ENCODE results near the gene USF3. TPM values are rescaled to one million over a fixed set of nuclear protein-coding genes. Genes with fewer than 3 reads are reported as not detected.

Gene USF3
- total and polyA plus RNA-seq, 2 of the 13 experiments (the other 11 are each of a cell fraction or from before 2014, with no cell fraction given): 6.3 to 15.2 TPM

DNA sequence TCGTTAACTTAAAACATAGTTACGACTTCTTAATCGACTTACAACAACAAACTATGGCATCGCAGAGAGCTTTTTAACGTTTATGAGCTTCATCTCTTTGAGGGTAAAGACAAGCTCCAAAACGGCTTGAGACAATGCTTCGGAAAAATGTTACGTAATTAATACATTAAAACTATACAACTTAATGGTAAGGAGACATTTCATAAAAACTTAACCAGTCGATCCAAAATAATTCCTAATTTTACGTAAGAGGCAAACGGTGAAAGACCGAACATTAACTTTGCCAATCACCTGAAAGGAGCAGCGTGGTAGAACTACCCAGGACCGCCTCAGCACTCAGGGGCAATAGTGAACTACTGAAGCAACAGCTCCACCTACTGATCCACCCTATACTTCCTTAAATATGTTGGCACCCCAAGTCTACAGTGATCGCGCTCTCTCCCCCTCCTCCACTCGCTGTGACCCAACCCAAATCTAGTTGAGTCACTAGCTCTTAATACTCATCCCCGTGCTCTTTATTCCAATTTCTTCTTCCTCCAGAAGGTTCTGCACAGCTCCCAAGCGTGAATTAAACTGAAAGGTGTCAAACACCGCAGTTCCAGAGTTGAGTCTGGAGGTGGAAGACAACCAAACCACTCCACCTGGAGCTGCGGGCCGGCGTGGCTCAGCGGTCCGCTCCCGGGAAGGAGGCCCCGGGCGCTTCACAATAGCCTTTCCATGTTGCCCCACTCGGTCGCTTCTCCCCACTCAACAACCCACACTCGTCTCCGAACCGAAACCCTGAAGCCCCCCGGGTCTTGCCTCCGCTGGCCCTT is 48.7 kb upstream of the USF3 start (continued):
- TF ChIP-seq U2AF1 (optimal IDR thresholded peaks at IDR 0.05; ENCODE audit: low read depth, low read length) (peak; percentile 7), CENPX (CRISPR knock-in tag; IDR thresholded peaks at IDR 0.05) (no peak), CAMTA2 (CRISPR knock-in tag; IDR thresholded peaks at IDR 0.05; ENCODE audit: borderline replicate concordance) (no peak), ZNF281 (CRISPR knock-in tag; IDR thresholded peaks at IDR 0.05; ENCODE audit: borderline replicate concordance) (peak; percentile 63; the same call in 1 of the 2 replicates), GATAD2A (CRISPR knock-in tag; IDR thresholded peaks at IDR 0.05) (peak; percentile 71; the same call in 1 of the 2 replicates), U2AF2 (IDR thresholded peaks at IDR 0.05; ENCODE audit: low read depth, low read length) (no peak), ELF4 (CRISPR knock-in tag; IDR thresholded peaks at IDR 0.05; ENCODE audit: borderline replicate concordance) (no peak), ZNF589 (CRISPR knock-in tag; conservative IDR thresholded peaks at IDR 0.05) (no peak), TGIF2 (CRISPR knock-in tag; IDR thresholded peaks at IDR 0.05) (0 out of 2 replicates have a peak, but pooled peaks have one; percentile 23), ZNF792 (CRISPR knock-in tag; IDR thresholded peaks at IDR 0.05) (no peak), ZNF431 (CRISPR knock-in tag; IDR thresholded peaks at IDR 0.05; ENCODE audit: borderline replicate concordance, low read depth) (peak; percentile 29; the same call in 1 of the 2 replicates), MBNL3 (CRISPR knock-in tag; conservative IDR thresholded peaks at IDR 0.05) (no peak), ZNF570 (CRISPR knock-in tag; IDR thresholded peaks at IDR 0.05; ENCODE audit: borderline replicate concordance) (no peak), KAT8 (CRISPR knock-in tag; IDR thresholded peaks at IDR 0.05) (no peak), KDM5A (IDR thresholded peaks at IDR 0.05; ENCODE audit: borderline replicate concordance, low read length) (peak; percentile 90), ZNF121 (CRISPR knock-in tag; IDR thresholded peaks at IDR 0.05) (peak; percentile 58), PCBP1 (IDR thresholded peaks at IDR 0.05; ENCODE audit: borderline replicate concordance, low read depth, low read length) (peak; percentile 33; the same call in 1 of the 2 replicates), MIER3 (CRISPR knock-in tag; IDR thresholded peaks at IDR 0.05; ENCODE audit: borderline replicate concordance) (peak; percentile 54; the same call in 1 of the 2 replicates)
- TF ChIP-seq, protein P1, sequence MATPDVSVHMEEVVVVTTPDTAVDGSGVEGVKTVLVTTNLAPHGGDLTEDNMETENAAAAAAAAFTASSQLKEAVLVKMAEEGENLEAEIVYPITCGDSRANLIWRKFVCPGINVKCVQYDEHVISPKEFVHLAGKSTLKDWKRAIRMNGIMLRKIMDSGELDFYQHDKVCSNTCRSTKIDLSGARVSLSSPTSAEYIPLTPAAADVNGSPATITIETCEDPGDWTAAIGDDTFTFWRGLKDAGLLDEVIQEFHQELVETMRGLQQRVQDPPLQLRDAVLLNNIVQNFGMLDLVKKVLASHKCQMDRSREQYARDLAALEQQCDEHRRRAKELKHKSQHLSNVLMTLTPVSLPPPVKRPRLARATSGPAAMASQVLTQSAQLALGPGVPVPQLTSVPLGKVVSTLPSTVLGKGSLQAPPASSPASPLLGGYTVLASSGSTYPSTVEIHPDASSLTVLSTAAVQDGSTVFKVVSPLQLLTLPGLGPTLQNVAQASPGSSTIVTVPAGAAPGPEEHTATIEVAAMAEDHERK (CRISPR knock-in tag; IDR thresholded peaks at IDR 0.05; ENCODE audit: low read depth): no peak
- TF ChIP-seq, protein P2, sequence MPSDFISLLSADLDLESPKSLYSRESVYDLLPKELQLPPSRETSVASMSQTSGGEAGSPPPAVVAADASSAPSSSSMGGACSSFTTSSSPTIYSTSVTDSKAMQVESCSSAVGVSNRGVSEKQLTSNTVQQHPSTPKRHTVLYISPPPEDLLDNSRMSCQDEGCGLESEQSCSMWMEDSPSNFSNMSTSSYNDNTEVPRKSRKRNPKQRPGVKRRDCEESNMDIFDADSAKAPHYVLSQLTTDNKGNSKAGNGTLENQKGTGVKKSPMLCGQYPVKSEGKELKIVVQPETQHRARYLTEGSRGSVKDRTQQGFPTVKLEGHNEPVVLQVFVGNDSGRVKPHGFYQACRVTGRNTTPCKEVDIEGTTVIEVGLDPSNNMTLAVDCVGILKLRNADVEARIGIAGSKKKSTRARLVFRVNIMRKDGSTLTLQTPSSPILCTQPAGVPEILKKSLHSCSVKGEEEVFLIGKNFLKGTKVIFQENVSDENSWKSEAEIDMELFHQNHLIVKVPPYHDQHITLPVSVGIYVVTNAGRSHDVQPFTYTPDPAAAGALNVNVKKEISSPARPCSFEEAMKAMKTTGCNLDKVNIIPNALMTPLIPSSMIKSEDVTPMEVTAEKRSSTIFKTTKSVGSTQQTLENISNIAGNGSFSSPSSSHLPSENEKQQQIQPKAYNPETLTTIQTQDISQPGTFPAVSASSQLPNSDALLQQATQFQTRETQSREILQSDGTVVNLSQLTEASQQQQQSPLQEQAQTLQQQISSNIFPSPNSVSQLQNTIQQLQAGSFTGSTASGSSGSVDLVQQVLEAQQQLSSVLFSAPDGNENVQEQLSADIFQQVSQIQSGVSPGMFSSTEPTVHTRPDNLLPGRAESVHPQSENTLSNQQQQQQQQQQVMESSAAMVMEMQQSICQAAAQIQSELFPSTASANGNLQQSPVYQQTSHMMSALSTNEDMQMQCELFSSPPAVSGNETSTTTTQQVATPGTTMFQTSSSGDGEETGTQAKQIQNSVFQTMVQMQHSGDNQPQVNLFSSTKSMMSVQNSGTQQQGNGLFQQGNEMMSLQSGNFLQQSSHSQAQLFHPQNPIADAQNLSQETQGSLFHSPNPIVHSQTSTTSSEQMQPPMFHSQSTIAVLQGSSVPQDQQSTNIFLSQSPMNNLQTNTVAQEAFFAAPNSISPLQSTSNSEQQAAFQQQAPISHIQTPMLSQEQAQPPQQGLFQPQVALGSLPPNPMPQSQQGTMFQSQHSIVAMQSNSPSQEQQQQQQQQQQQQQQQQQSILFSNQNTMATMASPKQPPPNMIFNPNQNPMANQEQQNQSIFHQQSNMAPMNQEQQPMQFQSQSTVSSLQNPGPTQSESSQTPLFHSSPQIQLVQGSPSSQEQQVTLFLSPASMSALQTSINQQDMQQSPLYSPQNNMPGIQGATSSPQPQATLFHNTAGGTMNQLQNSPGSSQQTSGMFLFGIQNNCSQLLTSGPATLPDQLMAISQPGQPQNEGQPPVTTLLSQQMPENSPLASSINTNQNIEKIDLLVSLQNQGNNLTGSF (CRISPR knock-in tag; IDR thresholded peaks at IDR 0.05): no peak
